GM12875 (cell line): Measurements from ENCODE around the gene RORC.
"Not testable (repeated sequence)": the region's sequence is repeated elsewhere in the genome, so short reads cannot be mapped to it uniquely, and the experiment has no call there.

Experiments
- H3K4me3 ChIP-seq: one replicate; pipeline ENCODE4 v1.5.1; 2011; ENCODE audit warnings: low read depth, low read length, control low read depth
- CTCF ChIP-seq: IDR thresholded peaks from 2 replicates; pipeline ENCODE4 v1.5.1; 2011; ENCODE audit warnings: low read depth, mild to moderate bottlenecking, control low read depth, inconsistent platforms, low read length, moderate library complexity, borderline replicate concordance; ENCODE audit not compliant: insufficient read depth

RORC gene

GRCh38 chr1:151831605-151832004, at the start of gene RORC:
TSS of gene RORC (minus strand) at chr1:151831802. CDS start at chr1:151831764, 38 bp downstream.
- H3K4me3 ChIP-seq: no peak within 1 kb of the TSS
- no peak for TF ChIP-seq CTCF

- no peak for TF ChIP-seq CTCF
- no peak overlapping the region for H3K4me3 ChIP-seq
Measured at GRCh38 chr1:151875419-151876097, 44.0 kb upstream of the RORC start.

- H3K4me3 ChIP-seq: not testable (repeated sequence)
Measured at GRCh38 chr1:151872776-151873175, 41.2 kb upstream of the RORC start.

- TF ChIP-seq CTCF: no peak
- no peak overlapping the region for H3K4me3 ChIP-seq
Measured at GRCh38 chr1:151871284-151872030, 39.9 kb upstream of the RORC start.

GRCh38 chr1:151868486-151868885, 36.9 kb upstream of the RORC start:
- TF ChIP-seq CTCF: no peak
- H3K4me3 ChIP-seq: no peak overlapping the region

- no peak for TF ChIP-seq CTCF
- no peak overlapping the region for H3K4me3 ChIP-seq
Measured at GRCh38 chr1:151867765-151868411, 36.3 kb upstream of the RORC start.

GRCh38 chr1:151867321-151867720, 35.7 kb upstream of the RORC start:
- H3K4me3 ChIP-seq: no peak overlapping the region
- no peak for TF ChIP-seq CTCF
